Measurements from ENCODE around the gene SEC24A.
"Not testable (repeated sequence)": the region's sequence is repeated elsewhere in the genome, so short reads cannot be mapped to it uniquely, and the experiment has no call there.

SEC24A gene

DNA sequence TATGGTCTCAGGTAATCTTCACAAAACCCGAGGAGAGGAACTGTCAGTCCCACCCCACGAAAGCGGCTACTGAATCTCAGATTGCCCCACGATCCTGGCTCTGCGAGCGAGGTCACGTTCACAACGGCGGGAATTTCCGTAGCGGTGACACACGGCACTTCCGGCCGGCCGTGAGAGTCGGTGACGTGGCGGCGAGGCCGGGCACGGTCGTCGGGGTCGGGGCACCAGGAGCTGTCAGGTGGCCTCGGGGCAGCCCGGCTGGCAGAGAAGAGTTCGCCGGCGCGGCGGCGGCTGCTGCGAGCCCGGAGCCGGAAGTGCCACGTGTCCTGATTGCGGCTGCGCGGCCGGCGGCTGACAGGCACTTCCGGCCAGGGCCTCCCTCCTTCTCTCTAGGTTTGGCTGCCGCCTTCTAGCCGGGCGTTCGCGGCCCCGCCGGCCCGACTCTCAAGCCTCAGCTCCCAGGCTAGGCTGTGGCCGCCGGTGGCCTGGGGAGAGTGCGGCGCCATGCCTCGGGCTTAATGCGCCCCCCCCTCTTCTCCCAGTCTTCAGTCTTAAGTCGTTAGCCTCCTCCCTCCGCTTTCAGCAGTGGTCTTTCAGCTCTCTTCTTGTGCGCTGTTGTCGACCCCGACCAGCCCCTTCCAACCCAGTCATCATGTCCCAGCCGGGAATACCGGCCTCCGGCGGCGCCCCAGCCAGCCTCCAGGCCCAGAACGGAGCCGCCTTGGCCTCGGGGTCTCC is at the start of gene SEC24A:
Gene SEC24A, plus strand, starts transcription at position 361 of the 738 bp plus-strand sequence. Its CDS starts 292 bp downstream, at position 653.
- Mint-ChIP-seq H3K27ac (peak within 1 kb of the TSS; percentile 99), H3K9me3 (no peaks in the 10 kb centered on the region), H3K36me3 (ENCODE audit: low read depth) (peaks cover 30% of the 10 kb centered on the region), H3K27me3 (no peaks in the 10 kb centered on the region), H3K4me3 (peak within 1 kb of the TSS; percentile 88), H3K4me1 (ENCODE audit: low read depth) (peaks cover 39% of the 10 kb centered on the region)
- peak; percentile 90 for DNase-seq

DNA sequence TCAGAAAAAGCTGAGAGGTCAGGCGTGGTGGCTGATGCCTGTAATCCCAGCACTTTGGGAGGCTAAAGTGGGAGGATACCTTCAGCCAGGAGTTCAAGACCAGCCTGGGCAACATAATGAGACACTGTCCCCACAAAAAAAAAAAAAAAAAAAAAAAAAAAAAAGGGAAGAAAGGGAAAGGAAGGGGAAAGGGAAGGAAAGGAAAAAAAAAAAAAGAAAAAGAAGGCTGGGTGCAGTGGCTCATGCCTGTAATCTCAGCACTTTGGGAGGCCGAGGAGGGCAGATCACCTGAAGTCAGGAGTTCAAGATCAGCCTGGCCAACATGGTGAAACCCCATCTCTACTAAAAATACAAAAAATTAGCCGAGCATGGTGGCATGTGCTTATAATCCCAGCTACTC is 48.8 kb upstream of the SEC24A start:
- H3K27ac Mint-ChIP-seq, H3K4me3 Mint-ChIP-seq, H3K9me3 Mint-ChIP-seq, DNase-seq, H3K27me3 Mint-ChIP-seq: not testable (repeated sequence)
- H3K4me1 Mint-ChIP-seq (ENCODE audit: low read depth) = peaks cover 48% of the 10 kb centered on the region
- peaks cover 28% of the 10 kb centered on the region for H3K36me3 Mint-ChIP-seq (ENCODE audit: low read depth)

- H3K4me1 Mint-ChIP-seq (ENCODE audit: low read depth) = peaks cover 50% of the 10 kb centered on the region
- H3K9me3 Mint-ChIP-seq = no peaks in the 10 kb centered on the region
- DNase-seq = no peak
- peak overlapping the region; percentile 44 for H3K27ac Mint-ChIP-seq
- H3K36me3 Mint-ChIP-seq (ENCODE audit: low read depth) = peaks cover 36% of the 10 kb centered on the region
- H3K27me3 Mint-ChIP-seq = no peaks in the 10 kb centered on the region
- H3K4me3 Mint-ChIP-seq = no peak overlapping the region
Measured at GRCh38 chr5:134600600-134600999, 48.0 kb upstream of the SEC24A start.

DNA sequence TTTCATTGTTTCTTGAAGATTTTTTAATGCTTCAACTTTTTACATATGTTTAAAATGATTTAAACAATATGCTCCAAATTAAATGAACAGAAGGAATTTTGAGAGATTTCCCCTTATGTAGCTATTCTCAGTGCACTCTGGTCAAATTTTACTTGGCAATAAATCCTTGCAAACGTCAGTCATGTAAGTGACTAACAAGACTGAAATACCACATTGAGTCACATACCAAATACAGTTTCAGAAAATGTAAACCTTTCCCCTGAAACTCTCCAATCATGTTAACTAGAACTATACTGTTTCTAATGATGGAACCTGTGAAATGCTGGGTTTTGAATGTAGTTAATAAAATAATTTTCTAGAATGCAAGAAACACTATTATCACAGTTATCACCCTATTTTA is 45.5 kb upstream of the SEC24A start:
- no peaks in the 10 kb centered on the region for H3K27me3 Mint-ChIP-seq
- no peaks in the 10 kb centered on the region for H3K9me3 Mint-ChIP-seq
- no peak for DNase-seq
- H3K4me3 Mint-ChIP-seq = peak overlapping the region; percentile 20
- peak overlapping the region; percentile 92 for H3K27ac Mint-ChIP-seq
- peaks cover 60% of the 10 kb centered on the region for H3K36me3 Mint-ChIP-seq (ENCODE audit: low read depth)
- H3K4me1 Mint-ChIP-seq (ENCODE audit: low read depth) = peaks cover 52% of the 10 kb centered on the region

GRCh38 chr5:134604908-134605307 is 43.7 kb upstream of the SEC24A start:
- no peak for DNase-seq
- H3K4me1 Mint-ChIP-seq (ENCODE audit: low read depth) = peaks cover 68% of the 10 kb centered on the region
- peak overlapping the region; percentile 92 for H3K27ac Mint-ChIP-seq
- H3K36me3 Mint-ChIP-seq (ENCODE audit: low read depth) = peaks cover 78% of the 10 kb centered on the region
- peak overlapping the region; percentile 30 for H3K4me3 Mint-ChIP-seq
- H3K9me3 Mint-ChIP-seq = no peaks in the 10 kb centered on the region
- H3K27me3 Mint-ChIP-seq = no peaks in the 10 kb centered on the region

DNA sequence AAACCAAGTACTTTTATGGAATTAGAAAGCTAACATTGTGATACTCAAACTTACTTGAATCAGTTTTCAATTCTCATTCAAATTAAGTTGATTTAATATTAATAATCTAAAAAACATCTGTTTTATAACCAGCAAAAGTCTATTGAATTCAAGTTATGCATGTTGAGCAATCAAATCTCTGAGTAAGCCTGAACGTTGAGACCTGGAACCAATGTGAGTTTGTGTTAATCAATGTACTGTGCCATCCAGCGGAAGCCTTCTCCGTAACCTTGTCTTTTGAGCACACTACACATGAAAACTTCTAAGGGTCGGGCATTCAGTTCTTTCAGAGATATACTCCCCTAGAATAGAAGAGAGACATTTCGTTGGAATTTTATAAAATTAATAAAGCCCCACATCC is 41.9 kb upstream of the SEC24A start:
- H3K36me3 Mint-ChIP-seq (ENCODE audit: low read depth) = peaks cover 89% of the 10 kb centered on the region
- no peak for DNase-seq
- no peak overlapping the region for H3K4me3 Mint-ChIP-seq
- no peaks in the 10 kb centered on the region for H3K27me3 Mint-ChIP-seq
- peaks cover 59% of the 10 kb centered on the region for H3K4me1 Mint-ChIP-seq (ENCODE audit: low read depth)
- H3K9me3 Mint-ChIP-seq = no peaks in the 10 kb centered on the region
- H3K27ac Mint-ChIP-seq = no peak overlapping the region

- peaks cover 93% of the 10 kb centered on the region for H3K36me3 Mint-ChIP-seq (ENCODE audit: low read depth)
Measured at GRCh38 chr5:134608555-134608954, 40.0 kb upstream of the SEC24A start.

GRCh38 chr5:134609232-134609851 is 39.2 kb upstream of the SEC24A start:
- no peak for DNase-seq
- H3K4me1 Mint-ChIP-seq (ENCODE audit: low read depth) = peaks cover 44% of the 10 kb centered on the region
- peak overlapping the region; percentile 41 for H3K4me3 Mint-ChIP-seq
- H3K9me3 Mint-ChIP-seq = no peaks in the 10 kb centered on the region
- H3K27me3 Mint-ChIP-seq = no peaks in the 10 kb centered on the region
- peaks cover 92% of the 10 kb centered on the region for H3K36me3 Mint-ChIP-seq (ENCODE audit: low read depth)
- peak overlapping the region; percentile 95 for H3K27ac Mint-ChIP-seq

More at GRCh38 chr5:134608555-134608954, 40.0 kb upstream of the SEC24A start:
- peak overlapping the region; percentile 41 for H3K4me3 Mint-ChIP-seq
- H3K4me1 Mint-ChIP-seq (ENCODE audit: low read depth) = peaks cover 46% of the 10 kb centered on the region
- H3K9me3 Mint-ChIP-seq = no peaks in the 10 kb centered on the region
- no peak for DNase-seq
- H3K27ac Mint-ChIP-seq = peak overlapping the region; percentile 95
- no peaks in the 10 kb centered on the region for H3K27me3 Mint-ChIP-seq

DNA sequence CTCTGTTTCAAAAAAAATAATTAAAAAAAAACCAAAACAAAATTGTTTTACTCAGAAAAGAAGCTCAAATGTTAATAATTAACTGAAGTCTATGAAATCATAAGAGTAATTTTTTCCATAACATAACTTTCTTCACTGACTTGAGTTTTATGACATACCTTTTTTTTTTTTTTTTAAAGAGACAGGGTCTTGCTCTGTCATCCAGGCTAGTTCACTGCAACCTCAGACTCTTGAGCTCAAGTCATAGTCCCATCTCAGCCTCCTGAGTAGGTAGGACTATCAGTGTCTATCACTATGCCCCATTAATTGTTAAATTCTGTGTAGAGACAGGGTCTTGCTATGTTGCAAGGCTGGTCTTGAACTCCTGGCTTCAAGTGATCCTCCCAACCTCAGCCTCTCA is 37.9 kb upstream of the SEC24A start:
- no peaks in the 10 kb centered on the region for H3K9me3 Mint-ChIP-seq
- H3K36me3 Mint-ChIP-seq (ENCODE audit: low read depth) = peaks cover 85% of the 10 kb centered on the region
- peaks cover 35% of the 10 kb centered on the region for H3K4me1 Mint-ChIP-seq (ENCODE audit: low read depth)
- H3K27me3 Mint-ChIP-seq = no peaks in the 10 kb centered on the region
- peak overlapping the region; percentile 78 for H3K27ac Mint-ChIP-seq
- no peak overlapping the region for H3K4me3 Mint-ChIP-seq
- DNase-seq = no peak

GRCh38 chr5:134611515-134611914 is 37.1 kb upstream of the SEC24A start:
- Mint-ChIP-seq H3K9me3 (no peaks in the 10 kb centered on the region), H3K27me3 (no peaks in the 10 kb centered on the region), H3K36me3 (ENCODE audit: low read depth) (peaks cover 81% of the 10 kb centered on the region), H3K27ac (peak overlapping the region; percentile 38), H3K4me3 (no peak overlapping the region), H3K4me1 (ENCODE audit: low read depth) (peaks cover 33% of the 10 kb centered on the region)
- no peak for DNase-seq

DNA sequence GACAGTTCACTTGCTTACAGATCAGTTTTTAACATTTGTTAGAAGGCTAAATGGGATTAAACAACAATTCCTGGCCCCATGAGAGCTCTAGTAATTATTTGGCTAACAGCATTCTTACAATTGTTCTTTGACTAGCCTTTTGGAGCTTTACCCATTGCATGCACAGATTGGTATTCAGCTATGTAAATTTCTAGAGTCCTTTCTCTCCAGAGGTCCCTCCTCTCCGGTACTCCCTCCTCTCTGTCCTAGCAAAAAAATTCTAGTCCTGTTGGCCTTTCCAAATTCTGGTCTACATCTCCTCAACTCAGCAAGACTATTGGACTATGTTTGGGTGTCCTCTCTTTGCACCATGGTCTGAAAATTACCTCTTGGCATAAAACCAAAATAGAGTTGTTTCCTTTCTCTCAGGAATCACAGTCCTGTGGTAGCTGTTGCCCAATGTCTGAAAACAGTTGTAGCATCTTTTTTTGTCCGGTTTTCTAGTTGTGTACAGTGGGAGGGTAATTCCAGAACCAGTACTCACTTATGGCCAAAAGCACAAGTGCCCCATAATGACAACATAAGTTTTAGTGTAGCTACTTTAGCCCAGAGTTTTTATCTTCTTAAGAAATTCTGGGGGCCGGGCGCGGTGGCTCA is 34.0 kb upstream of the SEC24A start:
- peaks cover 75% of the 10 kb centered on the region for H3K36me3 Mint-ChIP-seq (ENCODE audit: low read depth)
- H3K9me3 Mint-ChIP-seq = no peaks in the 10 kb centered on the region
- H3K4me1 Mint-ChIP-seq (ENCODE audit: low read depth) = peaks cover 19% of the 10 kb centered on the region
- H3K4me3 Mint-ChIP-seq = no peak overlapping the region
- H3K27me3 Mint-ChIP-seq = no peaks in the 10 kb centered on the region
- DNase-seq = no peak
- H3K27ac Mint-ChIP-seq = peak overlapping the region; percentile 58

DNA sequence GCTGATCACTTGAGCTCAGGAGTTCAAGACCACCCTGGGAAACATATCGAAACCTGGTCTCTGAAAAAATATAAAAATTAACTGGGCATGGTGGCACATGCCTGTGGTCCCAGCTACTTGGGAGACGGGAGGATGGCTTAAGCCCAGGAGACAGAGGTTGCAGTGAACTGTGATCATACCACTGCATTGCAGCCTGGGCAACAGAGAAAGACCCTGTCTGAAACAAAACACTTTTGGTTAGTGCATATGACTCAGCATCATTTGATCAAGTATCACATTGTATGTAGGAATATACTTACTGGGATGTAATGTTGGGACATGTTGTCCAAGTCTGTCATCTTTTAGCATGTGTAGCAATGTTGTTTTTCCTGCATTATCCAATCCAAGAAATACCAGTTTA is 28.0 kb upstream of the SEC24A start:
- Mint-ChIP-seq H3K4me3 (no peak overlapping the region), H3K27ac (no peak overlapping the region), H3K36me3 (ENCODE audit: low read depth) (peaks cover 71% of the 10 kb centered on the region), H3K9me3 (no peaks in the 10 kb centered on the region), H3K27me3 (no peaks in the 10 kb centered on the region), H3K4me1 (ENCODE audit: low read depth) (peaks cover 16% of the 10 kb centered on the region)
- DNase-seq = no peak

DNA sequence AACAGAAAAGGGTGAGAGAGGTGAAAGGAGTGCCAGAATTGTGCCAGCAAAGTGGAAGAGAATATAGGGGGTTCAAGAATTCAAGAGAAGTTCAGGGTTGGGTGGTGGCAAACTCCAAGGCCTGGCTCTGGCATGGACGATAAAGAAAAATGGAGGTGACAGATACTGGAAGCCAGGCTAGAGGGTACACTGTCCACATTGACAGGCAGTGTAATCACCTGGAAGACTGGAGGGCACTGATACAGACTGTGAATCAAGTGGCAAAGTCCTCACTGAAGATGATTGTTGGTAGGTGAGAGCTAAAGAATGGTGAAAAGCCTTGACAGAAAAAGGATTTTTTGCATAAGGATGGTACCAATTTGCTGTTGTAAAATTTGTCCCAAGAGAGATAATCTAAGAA is 23.0 kb upstream of the SEC24A start:
- no peaks in the 10 kb centered on the region for H3K9me3 Mint-ChIP-seq
- DNase-seq = no peak
- H3K4me3 Mint-ChIP-seq = no peak overlapping the region
- H3K4me1 Mint-ChIP-seq (ENCODE audit: low read depth) = peaks cover 25% of the 10 kb centered on the region
- H3K36me3 Mint-ChIP-seq (ENCODE audit: low read depth) = peaks cover 52% of the 10 kb centered on the region
- peak overlapping the region; percentile 1 for H3K27ac Mint-ChIP-seq
- no peaks in the 10 kb centered on the region for H3K27me3 Mint-ChIP-seq

GRCh38 chr5:134626369-134627014 is 22.1 kb upstream of the SEC24A start:
- no peak for DNase-seq
- peaks cover 50% of the 10 kb centered on the region for H3K36me3 Mint-ChIP-seq (ENCODE audit: low read depth)
- no peak overlapping the region for H3K4me3 Mint-ChIP-seq
- H3K9me3 Mint-ChIP-seq = no peaks in the 10 kb centered on the region
- H3K4me1 Mint-ChIP-seq (ENCODE audit: low read depth) = peaks cover 33% of the 10 kb centered on the region
- no peak overlapping the region for H3K27ac Mint-ChIP-seq
- H3K27me3 Mint-ChIP-seq = no peaks in the 10 kb centered on the region
